ENCODE data around the gene PGBD2.
"Not testable (repeated sequence)": the region's sequence is repeated elsewhere in the genome, so short reads cannot be mapped to it uniquely, and the experiment has no call there.

PGBD2 gene

GRCh38 chr1:248886237-248886895 is 19.7 kb upstream of the PGBD2 start:
- ATAC-seq (ENCODE audit: low read depth) (no peak), DNase-seq (ENCODE audit: low spot score) (no peak)
- Histone ChIP-seq H3K27ac (ENCODE audit: poor library complexity, severe bottlenecking) (no peak overlapping the region), H3K9me3 (ENCODE audit: severe bottlenecking) (no peaks in the 10 kb centered on the region), H3K4me1 (ENCODE audit: insufficient read depth, poor library complexity, severe bottlenecking) (no peaks in the 10 kb centered on the region), H3K36me3 (ENCODE audit: low read depth) (no peaks in the 10 kb centered on the region), H3K27me3 (ENCODE audit: insufficient read depth, poor library complexity, severe bottlenecking) (no peaks in the 10 kb centered on the region), H3K4me3 (ENCODE audit: severe bottlenecking) (no peak overlapping the region)
- no peak for TF ChIP-seq CTCF (IDR thresholded peaks at IDR 0.05; ENCODE audit: poor library complexity, severe bottlenecking)

GRCh38 chr1:248889914-248890243 is 16.2 kb upstream of the PGBD2 start:
- ATAC-seq (ENCODE audit: low read depth); H3K36me3 ChIP-seq (ENCODE audit: low read depth); H3K27ac ChIP-seq (ENCODE audit: poor library complexity, severe bottlenecking); H3K4me3 ChIP-seq (ENCODE audit: severe bottlenecking); H3K27me3 ChIP-seq (ENCODE audit: insufficient read depth, poor library complexity, severe bottlenecking); H3K9me3 ChIP-seq (ENCODE audit: severe bottlenecking); DNase-seq (ENCODE audit: low spot score); H3K4me1 ChIP-seq (ENCODE audit: insufficient read depth, poor library complexity, severe bottlenecking): not testable (repeated sequence)

- Histone ChIP-seq H3K27ac (ENCODE audit: poor library complexity, severe bottlenecking) (no peak overlapping the region), H3K36me3 (ENCODE audit: low read depth) (no peaks in the 10 kb centered on the region), H3K4me1 (ENCODE audit: insufficient read depth, poor library complexity, severe bottlenecking) (no peaks in the 10 kb centered on the region), H3K9me3 (ENCODE audit: severe bottlenecking) (no peaks in the 10 kb centered on the region), H3K4me3 (ENCODE audit: severe bottlenecking) (no peak overlapping the region), H3K27me3 (ENCODE audit: insufficient read depth, poor library complexity, severe bottlenecking) (no peaks in the 10 kb centered on the region)
- TF ChIP-seq CTCF (IDR thresholded peaks at IDR 0.05; ENCODE audit: poor library complexity, severe bottlenecking): no peak
- no peak for DNase-seq (ENCODE audit: low spot score)
- no peak for ATAC-seq (ENCODE audit: low read depth)
Observed at GRCh38 chr1:248890549-248891498, 15.2 kb upstream of the PGBD2 start.

GRCh38 chr1:248891758-248892157 is 14.3 kb upstream of the PGBD2 start:
- Histone ChIP-seq H3K27ac (ENCODE audit: poor library complexity, severe bottlenecking) (no peak overlapping the region), H3K9me3 (ENCODE audit: severe bottlenecking) (no peaks in the 10 kb centered on the region), H3K4me3 (ENCODE audit: severe bottlenecking) (no peak overlapping the region), H3K36me3 (ENCODE audit: low read depth) (no peaks in the 10 kb centered on the region), H3K4me1 (ENCODE audit: insufficient read depth, poor library complexity, severe bottlenecking) (no peaks in the 10 kb centered on the region), H3K27me3 (ENCODE audit: insufficient read depth, poor library complexity, severe bottlenecking) (no peaks in the 10 kb centered on the region)
- TF ChIP-seq CTCF (IDR thresholded peaks at IDR 0.05; ENCODE audit: poor library complexity, severe bottlenecking): no peak
- DNase-seq (ENCODE audit: low spot score) (no peak), ATAC-seq (ENCODE audit: low read depth) (no peak)

GRCh38 chr1:248892590-248892989 is 13.4 kb upstream of the PGBD2 start:
- H3K4me3 ChIP-seq (ENCODE audit: severe bottlenecking): no peak overlapping the region
- H3K4me1 ChIP-seq (ENCODE audit: insufficient read depth, poor library complexity, severe bottlenecking): no peaks in the 10 kb centered on the region
- no peak overlapping the region for H3K27ac ChIP-seq (ENCODE audit: poor library complexity, severe bottlenecking)
- no peaks in the 10 kb centered on the region for H3K9me3 ChIP-seq (ENCODE audit: severe bottlenecking)
- H3K36me3 ChIP-seq (ENCODE audit: low read depth): no peaks in the 10 kb centered on the region
- no peaks in the 10 kb centered on the region for H3K27me3 ChIP-seq (ENCODE audit: insufficient read depth, poor library complexity, severe bottlenecking)
- no peak for TF ChIP-seq CTCF (IDR thresholded peaks at IDR 0.05; ENCODE audit: poor library complexity, severe bottlenecking)
- ATAC-seq (ENCODE audit: low read depth) (no peak), DNase-seq (ENCODE audit: low spot score) (no peak)
